Endothelial cell of umbilical vein (primary cell): ENCODE results near the gene CPB2. TPM values are rescaled to one million over a fixed set of nuclear protein-coding genes. Genes with fewer than 3 reads are reported as not detected.

Experiments used
- BruUV-seq: library from RNA; stranded (reverse); fragments of 400-500 nt; replicated peaks from 2 replicates; lab custom pipeline; 2021; lab: Mats Ljungman, UMichigan
- CTCF ChIA-PET: fragments of 300-600, 350-600 bp; sonication (Branson Sonifier 250); formaldehyde crosslinking; loops from one replicate; lab custom pipeline; 2021; ENCODE audit warnings: antibody characterized with exemption, inconsistent platforms; lab: Charles Lee
- POLR2A ChIA-PET: fragments of 300-600, 350-600 bp; sonication (Branson Sonifier 250); formaldehyde crosslinking; loops from one replicate; lab custom pipeline; 2021; ENCODE audit warnings: antibody characterized with exemption, inconsistent platforms; lab: Charles Lee
- DNase-seq: peaks from one replicate; pipeline ENCODE4 v3.0.0-alpha.2; 2011; ENCODE audit warnings: low read depth, low spot score
- FAIRE-seq: peaks from 2 replicates; lab custom pipeline; 2011; peaks lifted over from hg19 to GRCh38; lab: Jason Lieb, UNC
- H2AFZ ChIP-seq: 2 replicates; pipeline ENCODE4 v1.6.0; 2012; ENCODE audit warnings: low read depth, low read length, control low read depth, inconsistent platforms
- H3K27ac ChIP-seq: 2 replicates; pipeline ENCODE4 v1.5.1; 2011; ENCODE audit warnings: low read depth, mild to moderate bottlenecking, control low read depth, low read length, moderate library complexity; ENCODE audit not compliant: insufficient read depth
- H3K27me3 ChIP-seq, 2 experiments: 2 replicates each; pipeline versions ENCODE4 v1.6.0 to v1.6.1; 2011; ENCODE audit warnings: low read length in 2 of 2, mixed read lengths in 1 of 2; ENCODE audit not compliant: control insufficient read depth in 2 of 2, insufficient read depth in 2 of 2
- H3K36me3 ChIP-seq, 2 experiments: 2 replicates in 1 of 2; 3 replicates in 1 of 2; pipeline ENCODE4 v1.5.1; 2011; ENCODE audit warnings: low read length in 2 of 2, mild to moderate bottlenecking in 1 of 2, moderate library complexity in 1 of 2; ENCODE audit not compliant: control insufficient read depth in 2 of 2, insufficient read depth in 2 of 2; ENCODE audit errors: extremely low read depth in 1 of 2
- H3K4me1 ChIP-seq: 3 replicates; pipeline ENCODE4 v1.5.1; 2011; ENCODE audit warnings: mild to moderate bottlenecking, low read length; ENCODE audit not compliant: control insufficient read depth, insufficient read depth; ENCODE audit errors: extremely low read depth
- H3K4me2 ChIP-seq: 2 replicates; pipeline ENCODE4 v1.6.1; 2011; ENCODE audit warnings: low read length, control low read depth, mixed read lengths; ENCODE audit not compliant: insufficient read depth
- H3K4me3 ChIP-seq, 3 experiments: fragments of 200-600 bp in 1 of 3; sonication (generic), shearing (Covaris generic) in 1 of 3; replicated peaks in 1 of 3; 2 replicates each; pipeline ENCODE4 v1.5.1; 2011 to 2016; ENCODE audit warnings: control low read depth in 3 of 3, low read length in 3 of 3, mild to moderate bottlenecking in 2 of 3, inconsistent platforms in 1 of 3, low read depth in 1 of 3, moderate library complexity in 1 of 3; ENCODE audit not compliant: insufficient read depth in 1 of 3
- H3K79me2 ChIP-seq: 2 replicates; pipeline ENCODE4 v1.6.0; 2012; ENCODE audit warnings: low read length, inconsistent platforms; ENCODE audit not compliant: control insufficient read depth, insufficient read depth
- H3K9ac ChIP-seq: replicated peaks from 2 replicates; pipeline ENCODE3; 2011; ENCODE audit warnings: low read length, control low read depth; ENCODE audit not compliant: insufficient read depth; ENCODE audit errors: extremely low read depth
- H3K9me1 ChIP-seq: replicated peaks from 3 replicates; pipeline ENCODE4 v1.6.0; 2011; ENCODE audit warnings: mild to moderate bottlenecking, low read length; ENCODE audit not compliant: control insufficient read depth, insufficient read depth; ENCODE audit errors: extremely low read depth
- H3K9me3 ChIP-seq: replicated peaks from 2 replicates; pipeline ENCODE4 v1.5.1; 2012; ENCODE audit warnings: low read length, inconsistent platforms; ENCODE audit not compliant: control insufficient read depth, insufficient read depth
- H4K20me1 ChIP-seq: replicated peaks from 2 replicates; pipeline ENCODE3; 2011; ENCODE audit warnings: mild to moderate bottlenecking, low read length; ENCODE audit not compliant: control insufficient read depth, insufficient read depth; ENCODE audit errors: extremely low read depth
- CTCF ChIP-seq, 2 donors: IDR thresholded peaks; 1 replicate in 1 of 2; 2 replicates in 1 of 2; pipeline ENCODE4 v1.5.1; 2011; ENCODE audit warnings: low read length in 2 of 2, mild to moderate bottlenecking in 2 of 2, moderate library complexity in 2 of 2, control low read depth in 1 of 2, inconsistent platforms in 1 of 2, low read depth in 1 of 2; ENCODE audit not compliant: insufficient read depth in 1 of 2; ENCODE audit errors: extremely low read depth in 1 of 2
- EZH2 ChIP-seq: IDR thresholded peaks from 2 replicates; pipeline ENCODE4 v1.6.1; 2012; ENCODE audit warnings: borderline replicate concordance, low read depth, mild to moderate bottlenecking, moderate library complexity, low read length, inconsistent platforms; ENCODE audit not compliant: severe bottlenecking
- FOS ChIP-seq: IDR thresholded peaks from 2 replicates; pipeline ENCODE4 v1.6.1; 2011; ENCODE audit warnings: mild to moderate bottlenecking, low read length, moderate library complexity, borderline replicate concordance; ENCODE audit not compliant: insufficient read depth
- GATA2 ChIP-seq: IDR thresholded peaks from 2 replicates; pipeline ENCODE4 v1.7.0; 2011; ENCODE audit warnings: low read depth, mild to moderate bottlenecking, moderate library complexity, mixed read lengths, low read length; ENCODE audit not compliant: insufficient read length, insufficient read depth
- JUN ChIP-seq: IDR thresholded peaks from 2 replicates; pipeline ENCODE4 v1.6.1; 2011; ENCODE audit warnings: borderline replicate concordance, low read depth; ENCODE audit not compliant: insufficient read length, insufficient read depth
- MYC ChIP-seq: IDR thresholded peaks from one replicate; pipeline ENCODE4 v1.6.1; 2011; ENCODE audit warnings: mild to moderate bottlenecking, low read depth, low read length
- POLR2A ChIP-seq: IDR thresholded peaks from 2 replicates; pipeline ENCODE4 v1.6.1; 2012; ENCODE audit warnings: low read depth, mild to moderate bottlenecking, control low read depth, low read length
- POLR2AphosphoS5 ChIP-seq: IDR thresholded peaks from 2 replicates; pipeline ENCODE4 v1.6.1; 2012; ENCODE audit warnings: low read depth, mild to moderate bottlenecking, control low read depth, low read length, moderate library complexity; ENCODE audit not compliant: insufficient read depth
- dilution Hi-C: fragments of 300-500 bp; cut with MboI; formaldehyde crosslinking; loops from one replicate; pipeline ENCODE4 v1.15.0; 2019; ENCODE audit warnings: low sequenced_read_pairs; ENCODE audit not compliant: extremely low pct_ligation_motif_present
- intact Hi-C: fragments of 100-400 bp; cut with micrococcal nuclease; formaldehyde crosslinking; loops from one replicate; pipeline ENCODE4 v1.10.0; 2022
- polyA plus RNA-seq, 4 experiments: library from polyadenylated mRNA; depleted of rRNA in 3 of 4; stranded (reverse) in 3 of 4; unstranded in 1 of 4; fragments of >200 nt; gene quantifications; 2 replicates each; pipeline versions ENCODE4 v1.2.1 to v1.2.3, GENCODE V29; 2011 to 2012; ENCODE audit warnings: missing spikeins in 1 of 4
- total RNA-seq: library from RNA; stranded (reverse); gene quantifications from 2 replicates; pipeline ENCODE4 v1.2.3, GENCODE V29; 2021
- TF ChIP-seq, protein P1 (sequence below): IDR thresholded peaks from 2 replicates; pipeline ENCODE4 v1.6.1; 2011; ENCODE audit not compliant: insufficient read depth, insufficient read length

The CPB2 gene
- total and polyA plus RNA-seq, 2 donors (not counting 3 experiments of a cell fraction or from before 2014, with no cell fraction given): not detected

DNA sequence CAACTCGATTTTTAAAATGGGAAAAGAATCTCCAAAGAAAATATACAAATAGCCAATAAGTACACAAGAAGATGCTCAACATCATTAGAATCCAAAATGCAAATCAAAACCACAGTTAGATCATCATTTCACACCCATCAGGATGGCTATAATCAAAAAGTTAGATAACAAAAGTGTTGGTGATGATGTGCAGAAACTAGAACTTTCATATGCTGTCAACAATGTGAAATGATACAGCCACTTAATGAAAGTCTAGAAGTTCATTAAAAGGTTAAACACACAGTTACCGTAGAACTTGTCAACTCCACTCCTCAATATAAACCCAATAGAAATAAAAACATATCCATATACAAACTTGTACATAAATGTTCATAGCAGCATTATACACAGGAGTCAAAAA is 64.1 kb downstream of the CPB2 start:
- H3K79me2 ChIP-seq: peaks cover 19% of the 10 kb centered on the region
- H3K27ac ChIP-seq: no peak overlapping the region
- CTCF ChIA-PET: interaction anchor here (1.5 kb wide), 1 partner anchor 16 kb away, joined by 3 read pairs; no protein-coding TSS in a partner anchor

More for the DNA sequence above, 64.1 kb downstream of the CPB2 start:
- Histone ChIP-seq H3K9me1 (no peaks in the 10 kb centered on the region), H3K4me3 (no peak overlapping the region), H3K36me3 (peaks cover 2 to 20% of the 10 kb centered on the region in 2 experiments), H3K9ac (no peak overlapping the region), H3K4me2 (no peak overlapping the region), H4K20me1 (no peaks in the 10 kb centered on the region), H2AFZ (no peak overlapping the region), H3K4me1 (no peaks in the 10 kb centered on the region), H3K27me3 (no peaks in the 10 kb centered on the region), H3K9me3 (no peaks in the 10 kb centered on the region)
- intact Hi-C loops (no loop called here), dilution Hi-C loops (no loop called here)
- TF ChIP-seq JUN (no peak), MYC (no peak), POLR2AphosphoS5 (no peak), CTCF (IDR thresholded peaks at IDR 0.05; ENCODE audit: extremely low read depth in 1 of 2, insufficient read depth in 1 of 2, low read depth in 1 of 2, low read length in 2 of 2) (no peak), GATA2 (no peak), FOS (no peak), EZH2 (no peak), POLR2A (no peak)
- TF ChIP-seq, protein P1, sequence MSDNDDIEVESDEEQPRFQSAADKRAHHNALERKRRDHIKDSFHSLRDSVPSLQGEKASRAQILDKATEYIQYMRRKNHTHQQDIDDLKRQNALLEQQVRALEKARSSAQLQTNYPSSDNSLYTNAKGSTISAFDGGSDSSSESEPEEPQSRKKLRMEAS: no peak
- no TSS peak for BruUV-seq
- POLR2A ChIA-PET: no interaction called here
- DNase-seq (no peak), FAIRE-seq (no peak)
